ENCODE measurements around the gene PCDH19.

Gene PCDH19

DNA sequence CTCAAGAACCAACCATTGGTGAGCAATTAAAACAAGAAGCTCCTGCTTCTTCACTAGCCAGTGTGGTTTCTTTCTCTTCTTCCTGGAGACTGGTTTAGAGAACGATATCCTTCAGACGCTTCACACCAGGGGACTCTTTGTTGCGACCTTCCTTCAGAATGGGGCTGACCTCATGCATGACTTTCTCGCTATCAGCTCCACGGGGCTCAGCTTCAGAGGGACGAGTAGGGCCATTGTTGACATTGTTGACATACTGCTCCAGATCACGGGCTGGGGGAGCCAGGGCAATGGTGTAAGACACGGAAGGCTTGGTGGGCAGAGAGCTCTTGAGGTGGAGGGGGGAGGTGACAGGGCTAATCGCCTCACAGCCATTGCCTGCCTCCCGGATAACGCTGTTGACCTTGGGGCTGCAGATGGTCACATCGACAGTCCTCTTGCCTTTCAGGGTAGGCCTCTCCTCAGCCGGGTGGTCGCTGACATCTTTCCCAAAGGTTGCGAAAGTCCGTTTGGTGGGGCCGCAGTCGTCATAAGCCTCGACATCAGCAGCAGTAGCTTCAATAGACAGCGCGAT is 113.8 kb downstream of the PCDH19 start:
- no peak for DNase-seq

- no peak for DNase-seq
Observed at GRCh38 chrX:100294965-100295364, 115.1 kb downstream of the PCDH19 start.

GRCh38 chrX:100289066-100289558 is 121.0 kb downstream of the PCDH19 start:
- DNase-seq, result no peak

DNA sequence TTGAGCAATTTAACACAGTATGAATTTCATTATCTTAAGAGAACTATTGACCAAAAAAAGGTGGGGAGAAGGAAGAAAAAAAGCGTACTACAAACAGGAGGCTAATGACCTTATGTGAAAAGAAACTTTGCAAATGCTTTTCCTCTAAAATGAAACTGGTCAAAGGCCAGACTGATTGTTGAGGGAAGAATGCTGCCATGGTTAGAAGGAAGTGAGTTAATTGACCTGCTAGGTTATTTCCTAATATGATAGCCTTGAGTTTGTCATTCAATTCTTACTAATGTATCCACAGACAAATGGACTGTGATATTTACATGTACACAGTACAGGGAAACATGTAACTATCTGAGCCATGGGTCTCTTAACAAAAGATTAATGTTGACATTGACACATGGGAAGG is 132.8 kb downstream of the PCDH19 start:
- DNase-seq, result no peak

DNA sequence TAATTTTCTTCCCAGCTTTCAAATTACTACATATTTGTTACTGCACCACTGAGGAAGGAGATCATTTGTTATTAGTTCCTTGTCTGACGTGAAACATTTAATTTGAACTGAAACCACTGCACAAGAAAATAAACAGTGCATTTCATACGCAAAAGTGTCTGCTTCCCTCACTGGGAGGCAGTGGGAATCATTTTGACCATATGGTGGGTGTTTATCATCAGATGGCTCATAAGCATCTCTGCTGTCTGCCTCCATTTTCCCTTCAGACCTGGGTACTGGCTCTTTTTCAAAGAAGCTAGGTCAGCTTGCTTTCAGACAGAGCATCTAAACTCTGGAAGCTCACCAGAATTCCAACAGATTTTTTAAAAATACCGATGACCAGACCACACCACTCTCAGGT is 135.2 kb downstream of the PCDH19 start:
- no peak for DNase-seq

DNA sequence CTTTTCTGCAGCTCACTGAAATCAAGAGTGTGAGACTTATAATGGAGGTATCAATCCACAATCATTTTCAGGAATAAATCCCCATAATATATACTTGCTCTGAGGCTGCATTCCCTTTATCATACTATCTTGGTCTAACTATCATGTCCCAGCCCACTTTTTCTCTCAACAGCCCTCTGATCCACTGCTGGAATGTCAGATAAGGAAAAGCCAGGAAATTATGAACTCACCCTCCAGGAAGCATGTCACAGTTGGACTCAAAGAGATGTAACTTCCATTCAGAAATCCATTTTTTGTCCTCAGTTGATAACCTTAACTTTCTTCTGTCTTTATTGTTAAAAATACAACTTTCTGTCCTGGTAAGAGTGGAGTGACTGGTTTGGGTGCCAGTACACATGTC is 144.9 kb downstream of the PCDH19 start:
- DNase-seq, result no peak

DNA sequence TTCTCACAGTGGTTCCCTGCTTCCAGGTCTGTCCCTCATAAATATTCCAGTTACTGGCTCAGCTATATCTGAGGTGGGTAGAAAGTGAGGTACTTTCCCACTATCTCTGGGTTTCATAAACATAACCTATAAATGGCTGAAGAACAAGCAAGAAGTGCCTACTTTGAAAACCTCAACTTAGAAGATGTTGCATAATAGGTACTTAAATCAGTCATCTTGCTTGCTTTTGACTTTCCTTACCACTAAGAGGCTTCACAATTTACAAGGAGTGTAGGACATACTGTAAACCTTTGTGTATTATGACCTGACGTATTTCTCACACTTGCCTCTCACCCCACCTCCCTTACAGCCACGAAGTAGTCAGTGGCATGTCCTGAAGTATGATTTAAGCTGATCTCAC is 145.9 kb downstream of the PCDH19 start:
- no peak for DNase-seq

GRCh38 chrX:100263650-100264049 is 146.4 kb downstream of the PCDH19 start:
- DNase-seq, result no peak

DNA sequence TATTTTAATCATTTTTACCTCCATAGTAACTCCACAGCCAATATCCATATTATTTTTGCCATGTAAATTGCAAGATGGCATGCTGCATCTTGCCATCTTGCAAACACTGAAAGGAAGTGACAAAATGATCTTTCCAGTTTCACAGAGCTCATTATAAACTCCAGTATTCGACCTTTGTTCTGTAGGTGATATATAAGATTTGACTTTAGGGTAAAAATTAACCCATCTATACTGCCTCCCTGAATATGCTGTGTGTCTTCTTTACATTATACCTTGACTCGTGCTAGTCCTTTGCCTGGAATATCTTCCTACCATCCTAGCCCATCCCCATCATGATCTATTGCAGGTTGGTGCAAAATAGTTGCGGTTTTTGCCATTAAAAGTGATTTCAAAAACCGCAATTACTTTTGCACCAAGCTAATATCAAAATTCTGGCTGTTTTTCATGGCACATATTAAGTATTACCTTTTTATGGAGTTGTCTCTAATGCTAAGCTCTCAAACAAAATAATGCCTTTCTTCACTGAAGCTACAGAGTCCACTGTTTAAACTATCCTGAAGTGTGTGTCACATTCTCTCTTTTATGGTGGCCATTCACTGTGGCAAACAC is 161.1 kb downstream of the PCDH19 start:
- DNase-seq, result no peak

DNA sequence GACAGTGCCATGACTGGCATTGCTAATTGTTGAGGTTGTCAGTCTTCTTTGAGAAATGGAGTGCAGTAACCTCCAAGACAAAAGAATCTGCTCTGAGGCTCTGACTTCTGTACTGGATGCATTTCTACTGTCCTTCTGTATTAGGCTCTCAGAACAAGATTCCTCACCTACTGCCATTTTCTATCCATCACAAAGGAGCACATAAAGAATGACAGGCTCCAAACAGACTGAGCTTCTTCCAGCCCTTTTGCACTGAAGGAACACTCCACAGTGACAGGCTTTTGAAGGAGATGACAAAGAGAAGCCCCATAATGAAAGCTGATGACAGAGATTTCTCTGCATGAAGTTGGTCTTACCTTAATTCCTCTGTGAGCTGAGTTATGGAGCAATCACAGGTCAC is 162.2 kb downstream of the PCDH19 start:
- DNase-seq, result no peak

GRCh38 chrX:100244681-100245080 is 165.4 kb downstream of the PCDH19 start:
- DNase-seq, result no peak
